IMR-90 (cell line): ENCODE data around the gene APOF. TPM values are rescaled to one million over a fixed set of nuclear protein-coding genes. Genes with fewer than 3 reads are reported as not detected.

Experiments
- ATAC-seq: fragments of 200-7000 bp; cut with Tn5 transposase; 2 replicates; pipeline ENCODE4 v1.9.1; 2020; ENCODE audit warnings: low read depth, mild to moderate bottlenecking, moderate library complexity
- BruUV-seq: library from RNA; stranded (reverse); fragments of 400-500 nt; replicated peaks from 2 replicates; lab custom pipeline; 2021; lab: Mats Ljungman, UMichigan
- CTCF ChIA-PET: fragments of 300-600 bp; formaldehyde crosslinking; extraction: SDS; loops from one replicate; lab custom pipeline; 2021; ENCODE audit warnings: antibody characterized with exemption; lab: Yijun Ruan, JAX
- POLR2A ChIA-PET: fragments of 300-600 bp; sonication (Branson Sonifier 250); formaldehyde crosslinking; loops from one replicate; lab custom pipeline; 2022; ENCODE audit warnings: antibody characterized with exemption; ENCODE audit not compliant: unreplicated experiment; lab: Charles Lee
- DNase-seq: peaks from one replicate; pipeline ENCODE4 v3.0.0; 2013
- H2AFZ ChIP-seq: replicated peaks from 2 replicates; pipeline ENCODE3; 2013; ENCODE audit warnings: low read length, mild to moderate bottlenecking; ENCODE audit not compliant: poor library complexity
- H2AK5ac ChIP-seq: 2 replicates; pipeline ENCODE4 v1.6.1; 2013; ENCODE audit warnings: low read depth, low read length, inconsistent platforms
- H2AK9ac ChIP-seq: replicated peaks from 2 replicates; pipeline ENCODE3; 2013; ENCODE audit warnings: mild to moderate bottlenecking, low read depth, low read length, moderate library complexity; ENCODE audit not compliant: poor library complexity
- H2BK120ac ChIP-seq: 2 replicates; pipeline ENCODE4 v1.6.1; 2013; ENCODE audit warnings: low read depth, low read length, inconsistent platforms
- H2BK15ac ChIP-seq: 3 replicates; pipeline ENCODE4 v1.6.1; 2013; ENCODE audit warnings: low read depth, low read length, inconsistent platforms
- H2BK20ac ChIP-seq: 2 replicates; pipeline ENCODE4 v1.6.1; 2013; ENCODE audit warnings: low read depth, mild to moderate bottlenecking, inconsistent platforms, low read length, moderate library complexity
- H2BK5ac ChIP-seq: 2 replicates; pipeline ENCODE4 v1.6.1; 2013; ENCODE audit warnings: mild to moderate bottlenecking, low read depth, low read length, inconsistent platforms; ENCODE audit not compliant: poor library complexity, severe bottlenecking
- H3K14ac ChIP-seq: replicated peaks from 2 replicates; pipeline ENCODE4 v1.6.1; 2013; ENCODE audit warnings: low read depth, low read length, inconsistent platforms
- H3K18ac ChIP-seq: 2 replicates; pipeline ENCODE4 v1.6.1; 2013; ENCODE audit warnings: low read depth, low read length, control low read depth
- H3K23ac ChIP-seq: 2 replicates; pipeline ENCODE4 v1.6.1; 2013; ENCODE audit warnings: low read depth, low read length, inconsistent platforms
- H3K27ac ChIP-seq: 2 replicates; pipeline ENCODE4 v1.5.1; 2013; ENCODE audit warnings: mild to moderate bottlenecking, control low read depth, low read length; ENCODE audit not compliant: insufficient read depth
- H3K27me3 ChIP-seq: 2 replicates; pipeline ENCODE4 v1.6.1; 2013; ENCODE audit warnings: low read length; ENCODE audit not compliant: control insufficient read depth, insufficient read depth
- H3K36me3 ChIP-seq: 2 replicates; pipeline ENCODE4 v1.6.1; 2013; ENCODE audit warnings: low read length, mixed read lengths; ENCODE audit not compliant: control insufficient read depth, insufficient read depth
- H3K4ac ChIP-seq: 2 replicates; pipeline ENCODE4 v1.6.1; 2013; ENCODE audit warnings: low read depth, low read length, inconsistent platforms
- H3K4me1 ChIP-seq: 2 replicates; pipeline ENCODE4 v1.6.1; 2013; ENCODE audit warnings: low read length, mixed read lengths; ENCODE audit not compliant: control insufficient read depth, insufficient read depth
- H3K4me2 ChIP-seq: 2 replicates; pipeline ENCODE4 v1.6.1; 2013; ENCODE audit warnings: low read depth, mild to moderate bottlenecking, control low read depth, low read length, moderate library complexity
- H3K4me3 ChIP-seq: 2 replicates; pipeline ENCODE4 v1.5.1; 2013; ENCODE audit warnings: low read depth, mild to moderate bottlenecking, control low read depth, low read length, moderate library complexity; ENCODE audit not compliant: insufficient read depth
- H3K56ac ChIP-seq: 2 replicates; pipeline ENCODE4 v1.6.1; 2013; ENCODE audit warnings: low read length, inconsistent platforms; ENCODE audit not compliant: insufficient read depth; ENCODE audit errors: extremely low read depth
- H3K79me1 ChIP-seq, 2 experiments: 2 replicates each; pipeline ENCODE4 v1.6.1; 2013; ENCODE audit warnings: low read length in 2 of 2, inconsistent platforms in 1 of 2, low read depth in 1 of 2
- H3K9ac ChIP-seq: 2 replicates; pipeline ENCODE4 v1.6.1; 2013; ENCODE audit warnings: low read depth, low read length, control low read depth
- H3K9me1 ChIP-seq: 2 replicates; pipeline ENCODE4 v1.6.1; 2013; ENCODE audit warnings: low read length, inconsistent platforms; ENCODE audit not compliant: insufficient read depth
- H3K9me3 ChIP-seq: 2 replicates; pipeline ENCODE4 v1.6.1; 2013; ENCODE audit warnings: low read length; ENCODE audit not compliant: control insufficient read depth, insufficient read depth
- H4K20me1 ChIP-seq: 2 replicates; pipeline ENCODE4 v1.6.1; 2013; ENCODE audit warnings: low read length, inconsistent platforms; ENCODE audit not compliant: insufficient read depth
- H4K5ac ChIP-seq: 2 replicates; pipeline ENCODE4 v1.6.1; 2013; ENCODE audit warnings: mild to moderate bottlenecking, low read depth, low read length, control low read depth
- H4K8ac ChIP-seq, 2 experiments: 2 replicates each; pipeline ENCODE4 v1.6.1; 2013; ENCODE audit warnings: low read depth in 2 of 2, low read length in 2 of 2, control low read depth in 1 of 2, inconsistent platforms in 1 of 2
- H4K91ac ChIP-seq: 2 replicates; pipeline ENCODE4 v1.6.1; 2013; ENCODE audit warnings: low read depth, low read length, inconsistent platforms; ENCODE audit not compliant: insufficient read depth
- RFX5 ChIP-seq: IDR thresholded peaks from 2 replicates; pipeline ENCODE4 v1.8.0; 2012; ENCODE audit warnings: low read depth, mild to moderate bottlenecking, low read length, moderate library complexity
- WGBS, 2 experiments: methylation state at CpG; one replicate each; pipeline versions ENCODE4 v1.1.5 to v1.1.7; 2013; ENCODE audit warnings: missing lambda C conversion rate in 2 of 2; ENCODE audit not compliant: insufficient read length in 1 of 2; ENCODE audit errors: extremely low coverage in 2 of 2; 5-methylcytosine and 5-hydroxymethylcytosine counted together
- dilution Hi-C: fragments of 300-500 bp; cut with HindIII; formaldehyde crosslinking; loops from one replicate; pipeline ENCODE4 v1.14.3; 2018; ENCODE audit warnings: low sequenced_read_pairs; ENCODE audit not compliant: unreplicated experiment
- in situ Hi-C: fragments of 300-500 bp; cut with MboI; formaldehyde crosslinking; loops from 3 replicates; pipeline ENCODE4 v1.14.3; 2019; ENCODE audit warnings: low sequenced_read_pairs, inconsistent platforms, mixed read lengths
- intact Hi-C: fragments of 100-400 bp; cut with micrococcal nuclease; formaldehyde crosslinking; loops from 2 replicates; pipeline ENCODE4 v1.10.0; 2022
- polyA plus RNA-seq, 3 experiments: library from polyadenylated mRNA; depleted of rRNA; stranded (reverse); fragments of >200 nt; gene quantifications; 2 replicates each; pipeline ENCODE4 v1.2.3, GENCODE V29; 2012; ENCODE audit warnings: low replicate concordance in 1 of 3
- total RNA-seq: library from RNA; depleted of rRNA; stranded (reverse); fragments of >200 nt; gene quantifications from 2 replicates; pipeline ENCODE4 v1.2.3, GENCODE V29; 2012
- TF ChIP-seq, protein P1 (sequence below): conservative IDR thresholded peaks from 2 replicates; pipeline ENCODE4 v1.5.1; 2012; ENCODE audit warnings: mild to moderate bottlenecking, low read depth, low read length, improper control_type of control experiment

APOF gene
- total and polyA plus RNA-seq, 2 of the 4 experiments (the other 2 are of a cell fraction) = not detected

DNA sequence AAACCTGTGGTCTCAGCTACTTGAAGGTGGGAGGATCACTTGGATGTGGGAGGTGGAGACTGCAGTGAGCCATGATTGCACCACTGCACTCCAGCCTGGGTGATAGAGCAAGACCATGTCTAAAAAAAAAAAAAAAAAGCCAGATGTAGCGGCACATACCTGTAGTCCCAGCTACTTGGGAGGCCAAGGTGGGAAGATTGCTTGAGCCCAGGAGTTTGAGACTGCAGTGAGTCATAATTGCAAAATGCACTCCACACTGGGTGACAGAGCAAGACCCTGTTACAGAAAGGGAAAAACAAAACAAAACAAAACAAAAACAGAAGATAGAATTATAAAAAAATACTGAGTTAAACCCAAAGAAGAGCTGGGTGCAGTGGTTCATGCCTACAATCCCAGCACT lies 29.1 kb upstream of the APOF start:
- in situ Hi-C loops = no loop called here
- Histone ChIP-seq H3K9ac (no peak overlapping the region), H3K18ac (no peak overlapping the region), H2AK5ac (no peak overlapping the region), H3K36me3 (no peaks in the 10 kb centered on the region), H2AK9ac (no peak overlapping the region), H2AFZ (no peak overlapping the region), H2BK120ac (no peak overlapping the region), H3K4ac (no peak overlapping the region), H3K79me1 (no peaks in the 10 kb centered on the region), H3K4me1 (peaks cover 4% of the 10 kb centered on the region), H4K20me1 (no peaks in the 10 kb centered on the region), H4K91ac (no peak overlapping the region), H3K4me3 (no peak overlapping the region), H3K9me3 (no peaks in the 10 kb centered on the region), H2BK5ac (no peak overlapping the region), H4K8ac (no peak overlapping the region), H3K23ac (no peak overlapping the region), H3K9me1 (peaks cover 3% of the 10 kb centered on the region; the same call in 1 of the 2 replicates), H3K14ac (no peak overlapping the region), H3K56ac (no peak overlapping the region), H3K27me3 (no peaks in the 10 kb centered on the region; the same call in none of the 2 replicates), H3K27ac (no peak overlapping the region), H2BK20ac (no peak overlapping the region), H4K5ac (no peak overlapping the region), H3K4me2 (no peak overlapping the region), H2BK15ac (no peak overlapping the region)
- dilution Hi-C loops = no loop called here
- TF ChIP-seq RFX5 = no peak
- TF ChIP-seq, protein P1, sequence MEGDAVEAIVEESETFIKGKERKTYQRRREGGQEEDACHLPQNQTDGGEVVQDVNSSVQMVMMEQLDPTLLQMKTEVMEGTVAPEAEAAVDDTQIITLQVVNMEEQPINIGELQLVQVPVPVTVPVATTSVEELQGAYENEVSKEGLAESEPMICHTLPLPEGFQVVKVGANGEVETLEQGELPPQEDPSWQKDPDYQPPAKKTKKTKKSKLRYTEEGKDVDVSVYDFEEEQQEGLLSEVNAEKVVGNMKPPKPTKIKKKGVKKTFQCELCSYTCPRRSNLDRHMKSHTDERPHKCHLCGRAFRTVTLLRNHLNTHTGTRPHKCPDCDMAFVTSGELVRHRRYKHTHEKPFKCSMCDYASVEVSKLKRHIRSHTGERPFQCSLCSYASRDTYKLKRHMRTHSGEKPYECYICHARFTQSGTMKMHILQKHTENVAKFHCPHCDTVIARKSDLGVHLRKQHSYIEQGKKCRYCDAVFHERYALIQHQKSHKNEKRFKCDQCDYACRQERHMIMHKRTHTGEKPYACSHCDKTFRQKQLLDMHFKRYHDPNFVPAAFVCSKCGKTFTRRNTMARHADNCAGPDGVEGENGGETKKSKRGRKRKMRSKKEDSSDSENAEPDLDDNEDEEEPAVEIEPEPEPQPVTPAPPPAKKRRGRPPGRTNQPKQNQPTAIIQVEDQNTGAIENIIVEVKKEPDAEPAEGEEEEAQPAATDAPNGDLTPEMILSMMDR = no peak
- ChIA-PET CTCF (interaction anchor here (1.1 kb wide), 1 partner anchor 25 kb away, joined by 4 read pairs; no protein-coding TSS in a partner anchor), POLR2A (no interaction called here)
- DNase-seq (no peak), ATAC-seq (no peak)
- no CpG with 5 or more reads among the region's 1 CpG for WGBS, 2 experiments
- intact Hi-C loops = no loop called here
- BruUV-seq = no TSS peak
